Right atrium auricular region (tissue), 2 donors: ENCODE data around the gene C2orf42. TPM values are rescaled to one million over a fixed set of nuclear protein-coding genes. Genes with fewer than 3 reads are reported as not detected.

Experiments used
- DNase-seq: peaks from one replicate; pipeline ENCODE4 v3.0.0-alpha.2; 2019; ENCODE audit warnings: low spot score
- H3K27ac ChIP-seq, 2 donors: fragments of 200-600 bp; sonication (generic); 1 replicate in 1 of 2; 2 replicates in 1 of 2; pipeline ENCODE4 v1.5.1; 2016 to 2019
- H3K27me3 ChIP-seq, 2 donors: fragments of 200-600 bp; sonication (generic); one replicate each; pipeline versions ENCODE4 v1.5.1 to v1.6.0; 2017 to 2019
- H3K36me3 ChIP-seq: fragments of 200-600 bp; sonication (generic); one replicate; pipeline ENCODE4 v1.5.1; 2016
- H3K4me1 ChIP-seq, 2 donors: fragments of 200-600 bp; sonication (generic); one replicate each; pipeline versions ENCODE4 v1.5.1 to v1.6.0; 2017 to 2019
- H3K4me3 ChIP-seq, 2 donors: fragments of 200-600 bp; sonication (generic); 1 replicate in 1 of 2; 2 replicates in 1 of 2; pipeline ENCODE4 v1.5.1; 2017 to 2019; ENCODE audit warnings: mild to moderate bottlenecking in 1 of 2, moderate library complexity in 1 of 2
- H3K9me3 ChIP-seq, 2 donors: fragments of 200-600 bp; sonication (generic); one replicate each; pipeline ENCODE4 v1.5.1; 2019
- CTCF ChIP-seq, 2 donors: fragments of 200-600 bp; sonication (generic); IDR thresholded peaks; one replicate each; pipeline ENCODE4 v1.5.1; 2019; ENCODE audit warnings: antibody characterized with exemption in 2 of 2
- total RNA-seq, 2 donors: library from RNA; depleted of rRNA; stranded (reverse); fragments of >200 nt; gene quantifications; one replicate each; pipeline ENCODE4 v1.1.0, GENCODE V29; 2016

C2orf42 gene
- total RNA-seq, 2 donors from 2014 or later = 9.6 to 9.9 TPM

DNA sequence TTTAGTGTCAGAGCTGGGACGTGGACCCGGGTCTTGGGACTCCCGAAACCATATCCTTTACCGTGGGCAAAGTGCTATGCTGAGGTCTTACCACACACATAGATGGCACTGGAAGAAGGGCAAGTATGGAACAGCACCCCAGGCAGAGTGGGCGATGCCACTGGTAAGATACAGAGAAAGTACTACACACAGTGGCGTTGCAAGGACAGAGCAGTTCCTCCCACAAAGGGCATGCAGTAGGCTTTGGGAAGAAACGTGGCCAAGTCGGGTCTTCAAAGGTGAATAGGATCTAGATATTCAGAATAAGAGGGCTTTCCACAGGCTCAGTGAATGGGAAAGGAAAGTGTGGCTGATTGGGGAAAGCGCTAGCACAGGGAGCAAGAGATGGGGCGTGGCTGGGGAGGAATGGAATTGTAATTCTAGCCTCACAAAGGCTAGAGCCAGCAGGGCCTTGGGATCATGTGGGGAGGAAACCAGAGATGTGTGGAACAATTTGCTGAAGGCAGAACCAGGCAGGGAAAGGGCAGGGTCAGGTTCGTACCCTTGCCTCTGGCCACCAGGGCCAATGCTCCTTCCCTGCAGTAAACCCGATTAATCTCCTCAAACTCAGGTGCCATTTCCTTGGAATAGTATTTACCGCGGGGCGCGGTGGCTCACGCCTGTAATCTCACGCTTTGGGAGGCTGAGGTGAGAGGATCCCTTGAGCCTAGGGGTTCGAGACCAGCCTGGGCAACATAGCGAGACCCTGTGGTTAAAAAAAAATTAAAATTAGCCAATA is 67.6 kb downstream of the C2orf42 start:
- DNase-seq = peak; percentile 75
- no peak for TF ChIP-seq CTCF (IDR thresholded peaks at IDR 0.05)
- peak overlapping the region; percentile 98 to 99 for H3K27ac ChIP-seq
- no peaks in the 10 kb centered on the region for H3K27me3 ChIP-seq
- peaks cover 0 to 34% of the 10 kb centered on the region in 2 donors for H3K4me1 ChIP-seq
- no peaks in the 10 kb centered on the region for H3K36me3 ChIP-seq
- H3K4me3 ChIP-seq = peak overlapping the region in 1 of 2 donors; percentile 65
- H3K9me3 ChIP-seq = no peaks in the 10 kb centered on the region

DNA sequence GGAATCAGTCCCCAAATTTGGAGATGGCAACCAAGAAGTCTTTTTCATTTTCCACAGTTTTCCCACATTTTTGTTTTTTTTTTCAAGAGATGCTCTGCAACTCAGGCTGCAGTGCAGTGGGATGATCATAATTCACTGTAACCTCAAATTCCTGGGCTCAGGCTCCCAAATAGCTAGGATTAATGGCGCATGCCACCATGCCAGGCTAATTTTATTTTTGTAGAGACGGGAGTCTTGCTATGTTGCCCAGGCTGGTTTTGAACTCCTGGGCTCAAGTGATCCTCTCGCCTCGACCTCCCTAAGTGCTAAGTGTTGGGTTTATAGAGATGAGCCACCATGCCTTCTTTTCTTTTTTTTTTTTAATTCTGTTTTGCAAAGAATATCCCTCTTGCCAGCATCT is 68.3 kb downstream of the C2orf42 start:
- Histone ChIP-seq H3K36me3 (no peaks in the 10 kb centered on the region), H3K4me3 (no peak overlapping the region), H3K27me3 (no peaks in the 10 kb centered on the region), H3K27ac (peak overlapping the region; percentile 98 to 99), H3K4me1 (peaks cover 0 to 30% of the 10 kb centered on the region in 2 donors), H3K9me3 (no peaks in the 10 kb centered on the region)
- TF ChIP-seq CTCF (IDR thresholded peaks at IDR 0.05) = no peak
- no peak for DNase-seq

GRCh38 chr2:70121627-70122372 is 69.0 kb downstream of the C2orf42 start:
- TF ChIP-seq CTCF (IDR thresholded peaks at IDR 0.05) = no peak
- Histone ChIP-seq H3K27me3 (no peaks in the 10 kb centered on the region), H3K9me3 (no peaks in the 10 kb centered on the region), H3K4me3 (no peak overlapping the region), H3K27ac (peak overlapping the region; percentile 41 to 99), H3K36me3 (no peaks in the 10 kb centered on the region), H3K4me1 (peaks cover 0 to 30% of the 10 kb centered on the region in 2 donors)
- no peak for DNase-seq

DNA sequence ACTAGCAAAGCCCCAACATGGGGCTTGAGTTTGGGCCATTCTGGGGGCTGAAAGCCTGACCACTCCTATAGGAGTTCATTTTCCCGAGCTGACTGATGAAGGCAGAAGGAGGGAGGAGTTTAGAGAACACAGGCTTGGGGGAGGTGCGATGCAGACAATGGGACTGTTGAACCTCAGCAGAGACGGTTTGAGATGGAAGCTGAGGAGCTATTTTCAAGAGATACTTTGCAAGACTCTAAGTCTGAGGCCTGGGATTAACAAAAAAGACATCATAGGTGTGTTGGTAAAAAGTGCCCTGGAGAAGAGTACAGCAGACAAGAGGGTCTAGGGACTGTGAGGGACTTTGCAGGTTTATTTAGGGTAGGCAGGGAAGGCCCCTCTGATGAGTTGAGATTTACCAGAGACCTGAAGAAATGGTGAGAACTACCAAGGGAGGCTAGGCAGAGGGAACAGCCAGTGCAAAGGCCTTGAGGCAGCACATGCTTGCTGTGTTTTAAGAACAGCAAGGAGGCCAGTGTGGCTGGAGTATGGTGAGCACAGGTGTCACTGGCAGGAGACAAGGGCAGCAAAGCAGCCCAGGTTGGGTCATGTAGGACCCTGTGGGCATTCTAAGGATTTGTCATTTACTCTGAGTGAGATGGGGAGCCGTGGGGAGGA is 71.9 kb downstream of the C2orf42 start:
- DNase-seq = no peak
- H3K36me3 ChIP-seq = no peaks in the 10 kb centered on the region
- H3K27ac ChIP-seq = peak overlapping the region in 1 of 2 donors; percentile 21
- TF ChIP-seq CTCF (IDR thresholded peaks at IDR 0.05) = no peak
- no peak overlapping the region for H3K4me3 ChIP-seq
- H3K27me3 ChIP-seq = no peaks in the 10 kb centered on the region
- H3K4me1 ChIP-seq = peaks cover 0 to 32% of the 10 kb centered on the region in 2 donors
- H3K9me3 ChIP-seq = no peaks in the 10 kb centered on the region

DNA sequence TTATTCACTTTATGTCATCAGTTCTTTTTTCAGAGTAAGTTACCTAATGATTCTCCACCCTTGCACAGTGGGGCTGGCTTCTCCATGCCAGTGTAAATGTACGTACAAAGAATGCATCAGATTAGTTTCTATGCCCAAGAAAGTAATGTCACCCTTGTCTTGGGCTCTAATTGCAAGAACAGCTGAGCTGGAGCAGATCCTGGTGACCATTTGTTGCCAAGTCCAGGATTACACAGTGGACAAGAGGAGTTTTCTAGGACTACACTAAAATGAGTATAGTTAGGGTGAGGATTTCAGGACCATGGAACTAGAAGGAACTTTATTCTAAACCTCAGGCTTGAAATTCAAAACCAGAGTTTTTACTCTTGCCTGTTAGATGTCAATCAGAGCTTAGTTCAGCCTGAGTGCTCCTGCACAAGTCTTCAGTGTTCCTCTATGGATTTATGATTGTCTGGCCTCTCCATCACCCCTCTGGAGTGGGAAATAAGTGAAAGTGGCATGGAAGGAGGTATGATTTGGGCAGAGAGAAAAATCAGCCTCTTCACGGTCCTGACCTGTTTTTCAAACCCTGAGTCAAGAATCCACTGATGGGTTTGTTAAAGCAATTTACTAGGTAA is 73.8 kb downstream of the C2orf42 start:
- Histone ChIP-seq H3K36me3 (no peaks in the 10 kb centered on the region), H3K4me1 (peaks cover 0 to 22% of the 10 kb centered on the region in 2 donors), H3K27ac (no peak overlapping the region), H3K9me3 (no peaks in the 10 kb centered on the region), H3K27me3 (no peaks in the 10 kb centered on the region), H3K4me3 (no peak overlapping the region)
- DNase-seq = no peak
- TF ChIP-seq CTCF (IDR thresholded peaks at IDR 0.05) = no peak
